AG04449 (cell line): ENCODE data around the gene CTSG.
"Not testable (repeated sequence)": the region's sequence is repeated elsewhere in the genome, so short reads cannot be mapped to it uniquely, and the experiment has no call there.

Source experiments
- CTCF ChIA-PET: fragments of 350-600 bp; formaldehyde crosslinking; extraction: SDS; loops from one replicate; lab custom pipeline; 2021; ENCODE audit warnings: antibody characterized with exemption; lab: Yijun Ruan, JAX
- POLR2A ChIA-PET: fragments of 400-600, 350-600 bp; formaldehyde crosslinking; extraction: SDS; loops from one replicate; lab custom pipeline; 2020; ENCODE audit warnings: antibody characterized with exemption, inconsistent platforms; lab: Yijun Ruan, JAX
- DNase-seq: peaks from one replicate; pipeline ENCODE4 v3.0.0-alpha.2; 2010; ENCODE audit warnings: low read depth, low spot score
- H3K4me3 ChIP-seq: 2 replicates; pipeline ENCODE4 v1.5.1; 2011; ENCODE audit warnings: low read depth, mild to moderate bottlenecking, control low read depth, low read length
- TF ChIP-seq, protein P1 (sequence below): IDR thresholded peaks from one replicate; pipeline ENCODE4 v1.5.1; 2011; ENCODE audit warnings: mild to moderate bottlenecking, moderate library complexity, low read length, control low read depth, inconsistent platforms; ENCODE audit not compliant: insufficient read depth; ENCODE audit errors: missing control alignments

CTSG gene

DNA sequence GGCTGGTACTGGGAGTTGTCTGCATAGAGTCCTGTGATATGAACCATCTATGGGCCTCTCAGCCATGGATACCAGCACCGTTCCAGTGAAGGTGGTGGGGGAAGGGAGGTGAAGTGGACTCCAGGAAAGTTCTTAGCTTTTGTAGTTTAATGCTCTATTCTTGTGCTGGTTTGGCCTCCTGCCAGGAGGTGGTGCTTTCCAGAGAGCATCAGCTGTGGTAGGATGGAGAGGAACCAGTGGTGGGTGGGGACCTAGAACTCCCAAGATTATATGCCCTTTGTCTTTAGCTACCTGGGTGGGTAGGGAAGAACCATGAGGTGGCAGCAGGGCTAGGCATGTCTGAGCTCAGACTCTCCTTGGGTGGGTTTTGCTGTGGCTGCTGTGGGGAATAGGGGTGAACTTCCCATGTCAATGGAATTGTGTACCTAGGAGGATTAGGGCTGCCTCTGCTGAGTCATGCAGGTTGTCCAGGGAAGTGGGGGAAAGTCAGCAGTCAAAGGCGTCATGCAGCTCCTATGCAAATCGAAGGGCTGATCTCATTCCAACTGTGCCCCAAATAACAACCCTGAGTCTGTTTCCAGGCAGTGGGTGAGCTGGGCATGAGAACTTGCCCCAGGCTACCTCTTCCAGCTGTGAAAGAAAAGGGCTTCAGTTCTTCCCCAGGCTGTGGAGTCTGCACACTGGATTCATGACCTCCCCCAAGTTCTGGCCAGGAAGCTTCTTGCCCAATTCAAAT, 19.2 kb upstream of the CTSG start:
- no peak for DNase-seq
- TF ChIP-seq, protein P1, sequence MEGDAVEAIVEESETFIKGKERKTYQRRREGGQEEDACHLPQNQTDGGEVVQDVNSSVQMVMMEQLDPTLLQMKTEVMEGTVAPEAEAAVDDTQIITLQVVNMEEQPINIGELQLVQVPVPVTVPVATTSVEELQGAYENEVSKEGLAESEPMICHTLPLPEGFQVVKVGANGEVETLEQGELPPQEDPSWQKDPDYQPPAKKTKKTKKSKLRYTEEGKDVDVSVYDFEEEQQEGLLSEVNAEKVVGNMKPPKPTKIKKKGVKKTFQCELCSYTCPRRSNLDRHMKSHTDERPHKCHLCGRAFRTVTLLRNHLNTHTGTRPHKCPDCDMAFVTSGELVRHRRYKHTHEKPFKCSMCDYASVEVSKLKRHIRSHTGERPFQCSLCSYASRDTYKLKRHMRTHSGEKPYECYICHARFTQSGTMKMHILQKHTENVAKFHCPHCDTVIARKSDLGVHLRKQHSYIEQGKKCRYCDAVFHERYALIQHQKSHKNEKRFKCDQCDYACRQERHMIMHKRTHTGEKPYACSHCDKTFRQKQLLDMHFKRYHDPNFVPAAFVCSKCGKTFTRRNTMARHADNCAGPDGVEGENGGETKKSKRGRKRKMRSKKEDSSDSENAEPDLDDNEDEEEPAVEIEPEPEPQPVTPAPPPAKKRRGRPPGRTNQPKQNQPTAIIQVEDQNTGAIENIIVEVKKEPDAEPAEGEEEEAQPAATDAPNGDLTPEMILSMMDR = no peak
- H3K4me3 ChIP-seq = no peak overlapping the region
- CTCF ChIA-PET = no interaction called here
- POLR2A ChIA-PET = no interaction called here

- H3K4me3 ChIP-seq, DNase-seq, POLR2A ChIA-PET, CTCF ChIA-PET: not testable (repeated sequence)
Observed at GRCh38 chr14:24591004-24591403, 15.0 kb upstream of the CTSG start.

DNA sequence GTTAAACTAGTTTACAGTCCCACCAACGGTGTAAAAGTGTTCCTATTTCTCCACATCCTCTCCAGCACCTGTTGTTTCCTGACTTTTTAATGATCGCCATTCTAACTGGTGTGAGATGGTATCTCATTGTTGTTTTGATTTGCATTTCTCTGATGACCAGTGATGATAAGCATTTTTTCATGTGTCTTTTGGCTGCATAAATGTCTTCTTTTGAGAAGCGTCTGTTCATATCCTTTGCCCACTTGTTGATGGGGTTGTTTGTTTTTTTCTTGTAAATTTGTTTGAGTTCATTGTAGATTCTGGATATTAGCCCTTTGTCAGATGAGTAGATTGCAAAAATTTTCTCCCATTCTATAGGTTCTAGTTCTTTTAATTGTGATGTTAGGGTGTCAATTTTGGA, 8.4 kb upstream of the CTSG start:
- POLR2A ChIA-PET, DNase-seq, H3K4me3 ChIP-seq, CTCF ChIA-PET: not testable (repeated sequence)

DNA sequence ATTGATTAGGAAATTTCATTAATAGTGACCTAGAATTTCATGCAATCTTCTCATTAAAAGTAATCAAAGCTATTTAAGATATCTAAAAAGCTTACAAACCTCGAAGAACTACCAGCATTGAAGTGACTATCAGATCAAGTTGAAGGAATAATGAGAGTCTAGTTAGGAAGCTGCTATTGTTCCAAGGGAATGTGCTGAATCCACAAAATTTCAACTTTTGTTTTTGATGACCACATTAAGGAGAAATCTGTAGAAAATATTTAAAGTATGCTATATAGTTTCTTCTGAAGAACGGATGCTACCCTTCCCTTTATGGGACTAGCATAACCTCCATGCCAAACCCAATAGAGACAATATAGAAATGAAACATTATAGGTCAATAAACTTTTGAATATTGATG, 2.5 kb upstream of the CTSG start:
- DNase-seq = no peak
- H3K4me3 ChIP-seq = no peak overlapping the region
- CTCF ChIA-PET = no interaction called here
- TF ChIP-seq, protein P1 = no peak
- POLR2A ChIA-PET = no interaction called here

DNA sequence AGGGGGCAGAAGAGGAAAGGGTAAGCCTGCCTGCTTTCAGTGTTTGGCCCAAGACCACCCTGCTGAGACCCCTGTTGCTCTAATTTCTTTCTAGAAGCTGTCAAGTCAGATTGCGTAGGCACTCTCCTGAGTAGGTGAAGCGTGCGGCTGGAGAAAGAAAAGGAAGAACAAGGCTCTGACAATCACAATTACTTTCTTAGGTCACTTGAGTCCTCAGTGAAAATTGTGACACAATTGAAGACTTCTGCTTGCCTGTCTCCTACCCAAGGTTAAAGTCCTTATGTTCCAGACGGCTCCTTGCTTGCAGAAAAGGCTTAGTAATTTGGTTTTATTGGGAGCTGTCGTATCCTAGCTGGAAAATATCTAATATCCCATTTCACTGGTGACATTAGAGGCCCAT, 721 bp upstream of the CTSG start:
- no peak for DNase-seq
- TF ChIP-seq, protein P1 = no peak
- CTCF ChIA-PET = no interaction called here
- H3K4me3 ChIP-seq = no peak overlapping the region
- POLR2A ChIA-PET = no interaction called here

GRCh38 chr14:24574206-24574774, 1.8 kb downstream of the CTSG start:
- H3K4me3 ChIP-seq = no peak overlapping the region
- TF ChIP-seq, protein P1 = no peak
- ChIA-PET CTCF (no interaction called here), POLR2A (no interaction called here)
- DNase-seq = no peak

DNA sequence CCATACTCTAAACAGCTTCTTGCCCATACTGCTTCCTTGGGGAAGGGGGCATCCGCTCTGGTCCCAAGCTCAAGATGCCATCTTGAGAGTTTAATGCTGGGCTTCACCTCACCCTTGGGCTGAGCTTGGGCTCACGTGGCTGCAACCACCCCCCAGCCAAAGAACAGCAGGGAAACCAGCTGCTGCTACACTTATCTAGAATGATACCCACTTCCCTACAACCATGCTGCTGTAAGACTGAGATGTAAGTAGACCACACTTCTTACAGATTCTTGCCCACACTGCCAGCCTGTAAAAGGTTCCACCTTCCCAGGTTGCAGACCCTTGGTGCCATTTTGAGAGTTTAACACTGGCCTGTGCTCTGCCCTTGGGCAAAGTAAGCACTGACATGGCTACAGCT, 9.7 kb downstream of the CTSG start:
- POLR2A ChIA-PET = no interaction called here
- no peak overlapping the region for H3K4me3 ChIP-seq
- no peak for DNase-seq
- CTCF ChIA-PET = no interaction called here
- TF ChIP-seq, protein P1 = no peak
